ENCODE measurements around the gene PDZD2.
A peak's percentile ranks its signal among the peaks of the same experiment; 100 is the strongest.

DNA sequence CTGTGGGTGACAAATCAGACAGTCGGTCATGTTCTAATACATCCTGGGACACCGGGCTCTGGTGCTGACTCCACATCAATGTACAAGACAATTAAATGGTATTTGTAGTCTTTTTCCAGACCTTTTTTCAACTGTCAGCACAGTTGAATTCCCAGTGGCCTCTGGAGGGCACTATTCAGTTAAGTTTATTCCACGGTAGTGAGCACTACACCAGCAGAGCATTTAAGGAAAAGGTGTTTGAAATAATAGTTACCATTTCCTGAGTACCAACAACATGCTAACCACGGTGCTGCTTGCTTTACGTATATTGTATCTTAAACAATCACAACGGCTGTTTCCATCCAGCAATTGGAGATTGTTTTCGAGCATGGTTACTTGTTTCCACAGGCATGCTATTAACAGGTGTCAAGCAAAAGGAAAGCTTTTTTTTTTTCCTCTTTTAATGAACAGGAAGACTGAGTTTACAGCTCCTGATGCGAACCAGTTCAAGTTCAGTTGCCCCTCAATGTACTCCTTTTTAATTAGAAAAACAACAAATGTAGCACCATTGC is 186.7 kb downstream of the PDZD2 start:
- TF ChIP-seq CTCF (conservative IDR thresholded peaks at IDR 0.05 in 1 of 2, IDR thresholded peaks at IDR 0.05 in 1 of 2; ENCODE audit: extremely low read depth in 1 of 2, insufficient read depth in 1 of 2, low read depth in 1 of 2, low read length in 2 of 2) (peak; percentile 67 to 72), EZH2 (IDR thresholded peaks at IDR 0.05; ENCODE audit: borderline replicate concordance, low read length) (no peak)

All from mammary epithelial cell (primary cell).